Sigmoid colon (tissue), 4 donors: ENCODE measurements around the gene SLC25A19.

Experiments
- CTCF ChIP-seq, 4 experiments: fragments of 450-650 bp in 3 of 4; fragments of 200-600 bp in 1 of 4; IDR thresholded peaks; one replicate each; pipeline ENCODE4 v1.5.1; 2016 to 2019; ENCODE audit warnings: antibody characterized with exemption in 4 of 4, mild to moderate bottlenecking in 3 of 4, moderate library complexity in 2 of 4
- EP300 ChIP-seq, 4 donors: sonication (generic); formaldehyde crosslinking; IDR thresholded peaks; one replicate each; pipeline ENCODE4 v1.6.1; 2017; ENCODE audit warnings: antibody characterized with exemption in 4 of 4
- POLR2A ChIP-seq, 2 donors: fragments of 450-650 bp; IDR thresholded peaks; one replicate each; pipeline ENCODE4 v1.6.1; 2016; ENCODE audit warnings: antibody characterized with exemption in 2 of 2, mild to moderate bottlenecking in 2 of 2, moderate library complexity in 2 of 2
- POLR2AphosphoS5 ChIP-seq, 4 donors: sonication (generic); formaldehyde crosslinking; IDR thresholded peaks; one replicate each; pipeline ENCODE4 v1.6.1; 2017; ENCODE audit warnings: antibody characterized with exemption in 4 of 4

GRCh38 chr17:75271955-75272847 lies 17.0 kb downstream of the SLC25A19 start:
- no peak for TF ChIP-seq CTCF (IDR thresholded peaks at IDR 0.05)
- TF ChIP-seq POLR2A (IDR thresholded peaks at IDR 0.05), result no peak
- TF ChIP-seq POLR2AphosphoS5 (IDR thresholded peaks at IDR 0.05), result no peak
- no peak for TF ChIP-seq EP300 (IDR thresholded peaks at IDR 0.05)
